ENCODE measurements around the gene PAOX. TPM values are rescaled to one million over a fixed set of nuclear protein-coding genes. Genes with fewer than 3 reads are reported as not detected.

Gene PAOX
- total RNA-seq, 4 donors from 2014 or later: 15.3 to 26.7 (median 18.4) TPM

- no peak overlapping the region for H3K4me3 ChIP-seq
- H3K27me3 ChIP-seq: no peaks in the 10 kb centered on the region
- no peak overlapping the region for H3K27ac ChIP-seq
- peaks cover 0 to 25% (median 10%) of the 10 kb centered on the region in 4 donors for H3K4me1 ChIP-seq
- TF ChIP-seq EP300 (IDR thresholded peaks at IDR 0.05) (no peak), CTCF (IDR thresholded peaks at IDR 0.05) (no peak), POLR2A (IDR thresholded peaks at IDR 0.05) (no peak)
- WGBS, 2 donors: 84 to 88% methylated on average over 12 of the region's 12 CpGs
- peaks cover 0 to 54% (median 0%) of the 10 kb centered on the region in 3 donors for H3K36me3 ChIP-seq
- DNase-seq (ENCODE audit: low spot score in 2 of 2): no peak
- H3K9me3 ChIP-seq: no peaks in the 10 kb centered on the region
Measured at GRCh38 chr10:133391761-133392518, 12.9 kb downstream of the PAOX start.

GRCh38 chr10:133393401-133394063 is 14.5 kb downstream of the PAOX start:
- no peak for DNase-seq (ENCODE audit: low spot score in 2 of 2)
- no peaks in the 10 kb centered on the region for H3K9me3 ChIP-seq
- H3K36me3 ChIP-seq: peaks cover 0 to 63% (median 3%) of the 10 kb centered on the region in 3 donors
- H3K4me1 ChIP-seq: peaks cover 0 to 25% (median 10%) of the 10 kb centered on the region in 4 donors
- WGBS, 2 donors: 32 to 33% methylated on average over 27 of the region's 27 CpGs
- H3K4me3 ChIP-seq: peak overlapping the region; percentile 76 to 94 (median 84)
- no peaks in the 10 kb centered on the region for H3K27me3 ChIP-seq
- no peak for TF ChIP-seq EP300 (IDR thresholded peaks at IDR 0.05)
- H3K27ac ChIP-seq: peak overlapping the region in 3 of 4 donors; percentile 84 to 88 (median 86)

DNA sequence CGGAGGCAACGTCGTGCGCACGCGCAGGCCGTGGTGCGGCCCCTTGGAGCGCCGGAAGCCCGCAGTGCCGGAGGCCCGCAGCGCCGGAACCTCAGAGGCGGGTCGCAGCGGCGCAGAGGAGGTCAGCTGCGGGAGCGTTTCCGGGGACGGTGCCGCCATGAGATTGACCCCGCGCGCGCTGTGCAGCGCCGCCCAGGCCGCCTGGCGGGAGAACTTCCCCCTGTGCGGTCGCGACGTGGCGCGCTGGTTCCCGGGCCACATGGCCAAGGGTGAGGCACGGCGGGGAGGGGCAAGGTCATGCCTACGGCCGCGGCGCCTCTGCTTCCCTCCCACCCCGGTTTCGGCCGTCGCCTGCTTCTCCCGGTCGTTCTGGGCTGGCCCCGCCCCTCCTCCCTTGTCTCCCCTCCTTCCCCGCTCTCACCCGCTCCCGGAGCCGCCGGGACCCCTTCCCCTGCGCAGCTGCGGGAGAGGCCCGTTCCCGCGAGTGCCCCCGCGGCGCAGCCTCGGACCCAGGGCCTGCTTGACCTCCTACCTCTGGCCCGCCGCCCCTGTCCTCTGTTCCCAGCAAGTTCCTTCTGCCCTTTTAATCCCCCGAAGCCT is 15.1 kb downstream of the PAOX start, which contains the start of gene MTG1:
Gene MTG1, plus strand, starts transcription at position 94 of the 600 bp plus-strand sequence. Its CDS starts 64 bp downstream, at position 158.
- no peaks in the 10 kb centered on the region for H3K9me3 ChIP-seq
- TF ChIP-seq CTCF (IDR thresholded peaks at IDR 0.05) (peak in 4 of 5 experiments; percentile 26 to 75 (median 38)), POLR2A (IDR thresholded peaks at IDR 0.05) (peak in 1 of 2 donors; percentile 62), EP300 (IDR thresholded peaks at IDR 0.05) (peak in 1 of 2 donors; percentile 90)
- WGBS, 2 donors: 0 to 1% methylated on average over 39 to 63 of the region's 69 CpGs
- H3K36me3 ChIP-seq: peaks cover 0 to 63% (median 7%) of the 10 kb centered on the region in 3 donors
- H3K4me3 ChIP-seq: peak within 1 kb of the TSS; percentile 76 to 94 (median 84)
- no peaks in the 10 kb centered on the region for H3K27me3 ChIP-seq
- H3K27ac ChIP-seq: peak within 1 kb of the TSS in 3 of 4 donors; percentile 84 to 88 (median 86)
- peaks cover 0 to 25% (median 10%) of the 10 kb centered on the region in 4 donors for H3K4me1 ChIP-seq
- DNase-seq (ENCODE audit: low spot score in 2 of 2): peak; percentile 74 to 82

DNA sequence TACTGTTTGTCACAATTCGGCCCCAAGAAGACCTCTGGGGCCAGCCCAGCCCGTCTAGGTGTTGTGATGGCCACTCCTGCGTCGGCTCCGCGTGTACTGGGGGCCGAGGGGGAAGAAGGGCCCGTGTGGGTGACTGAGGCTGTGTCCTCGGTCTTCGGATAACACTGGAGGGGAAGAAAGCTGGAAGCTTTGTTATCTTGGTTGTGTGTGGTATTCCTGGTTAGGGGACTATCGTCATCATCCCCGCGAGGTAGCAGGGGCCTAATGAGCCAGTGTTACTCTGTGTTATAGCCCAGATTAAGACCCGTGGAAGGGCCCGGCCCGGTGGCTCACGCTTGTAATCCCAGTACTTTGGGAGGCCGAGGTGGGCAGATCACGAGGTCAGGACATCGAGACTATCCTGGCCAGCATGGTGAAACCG is 15.7 kb downstream of the PAOX start:
- peaks cover 2 to 63% (median 11%) of the 10 kb centered on the region in 3 donors for H3K36me3 ChIP-seq
- H3K4me3 ChIP-seq: peak overlapping the region; percentile 76 to 94 (median 84)
- TF ChIP-seq POLR2A (IDR thresholded peaks at IDR 0.05) (no peak), CTCF (IDR thresholded peaks at IDR 0.05) (no peak), EP300 (IDR thresholded peaks at IDR 0.05) (no peak)
- H3K27me3 ChIP-seq: no peaks in the 10 kb centered on the region
- DNase-seq (ENCODE audit: low spot score in 2 of 2): no peak
- WGBS, 2 donors: 32% methylated on average over 21 of the region's 21 CpGs
- peak overlapping the region in 3 of 4 donors; percentile 84 to 88 (median 86) for H3K27ac ChIP-seq
- H3K4me1 ChIP-seq: peaks cover 0 to 25% (median 10%) of the 10 kb centered on the region in 4 donors
- H3K9me3 ChIP-seq: no peaks in the 10 kb centered on the region

DNA sequence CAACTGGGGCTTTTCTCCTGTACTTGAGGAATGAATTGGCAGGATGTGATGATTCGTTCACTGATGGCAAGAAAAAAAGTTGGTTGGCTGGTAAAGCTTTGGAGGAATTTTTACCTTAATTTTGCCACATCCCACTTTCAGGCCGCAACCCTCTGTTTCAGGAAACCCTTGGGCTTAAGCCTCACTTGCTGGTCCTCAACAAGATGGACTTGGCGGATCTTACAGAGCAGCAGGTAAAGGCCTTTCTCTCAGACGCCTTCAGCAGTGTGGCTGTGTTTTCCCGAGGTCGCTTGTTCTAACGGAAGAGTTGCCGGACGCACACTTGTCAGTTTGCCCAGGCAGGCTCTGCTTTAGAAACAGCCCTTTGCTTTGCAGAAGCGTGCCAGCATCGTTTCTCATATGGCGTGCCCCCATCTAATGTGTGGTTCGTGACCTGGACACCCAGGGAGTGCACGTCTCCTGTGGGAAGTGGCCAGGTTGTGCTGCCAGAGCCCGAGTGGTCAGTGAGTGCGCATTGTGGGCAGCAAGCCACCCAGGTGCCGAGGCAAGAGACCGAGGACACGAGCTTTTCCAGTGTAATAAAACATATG is 17.1 kb downstream of the PAOX start:
- no peak overlapping the region for H3K27ac ChIP-seq
- no peak for DNase-seq (ENCODE audit: low spot score in 2 of 2)
- peaks cover 0 to 25% (median 12%) of the 10 kb centered on the region in 4 donors for H3K4me1 ChIP-seq
- no peaks in the 10 kb centered on the region for H3K9me3 ChIP-seq
- no peaks in the 10 kb centered on the region for H3K27me3 ChIP-seq
- TF ChIP-seq CTCF (IDR thresholded peaks at IDR 0.05) (no peak), POLR2A (IDR thresholded peaks at IDR 0.05) (no peak), EP300 (IDR thresholded peaks at IDR 0.05) (no peak)
- 94% methylated on average over 19 of the region's 19 CpGs for WGBS, 2 donors
- no peak overlapping the region for H3K4me3 ChIP-seq
- H3K36me3 ChIP-seq: peaks cover 2 to 62% (median 16%) of the 10 kb centered on the region in 3 donors
